Measurements from ENCODE around the gene UNC80. TPM values are rescaled to one million over a fixed set of nuclear protein-coding genes. Genes with fewer than 3 reads are reported as not detected.

UNC80 gene
- total and polyA plus RNA-seq, 2 donors (not counting 3 experiments of a cell fraction or from before 2014, with no cell fraction given) = not detected

GRCh38 chr2:209762563-209762962, 9.1 kb upstream of the UNC80 start:
- dilution Hi-C loops (cut with MboI; ENCODE audit: extremely low pct_ligation_motif_present, low sequenced_read_pairs) = no loop called here
- no TSS peak for BruUV-seq (replicated peaks)
- Histone ChIP-seq H3K4me1 (ENCODE audit: control insufficient read depth, extremely low read depth, insufficient read depth, low read length) (no peaks in the 10 kb centered on the region), H3K36me3 (ENCODE audit: control insufficient read depth in 2 of 2, extremely low read depth in 1 of 2, insufficient read depth in 2 of 2, low read length in 2 of 2) (no peaks in the 10 kb centered on the region), H4K20me1 (replicated peaks; ENCODE audit: control insufficient read depth, extremely low read depth, insufficient read depth, low read length) (no peaks in the 10 kb centered on the region), H2AFZ (ENCODE audit: low read depth, low read length) (no peak overlapping the region), H3K79me2 (ENCODE audit: control insufficient read depth, insufficient read depth, low read length) (no peaks in the 10 kb centered on the region), H3K4me3 (replicated peaks in 1 of 3; ENCODE audit: insufficient read depth in 1 of 3, low read depth in 1 of 3, low read length in 3 of 3) (no peak overlapping the region), H3K9me1 (replicated peaks; ENCODE audit: control insufficient read depth, extremely low read depth, insufficient read depth, low read length) (no peaks in the 10 kb centered on the region), H3K9ac (replicated peaks; ENCODE audit: extremely low read depth, insufficient read depth, low read length) (no peak overlapping the region), H3K27me3 (ENCODE audit: control insufficient read depth in 2 of 2, insufficient read depth in 2 of 2, low read length in 2 of 2) (no peaks in the 10 kb centered on the region), H3K4me2 (ENCODE audit: insufficient read depth, low read length) (no peak overlapping the region), H3K9me3 (replicated peaks; ENCODE audit: control insufficient read depth, insufficient read depth, low read length) (no peaks in the 10 kb centered on the region), H3K27ac (ENCODE audit: insufficient read depth, low read depth, low read length) (no peak overlapping the region)
- intact Hi-C loops (cut with micrococcal nuclease) = no loop called here
- TF ChIP-seq POLR2AphosphoS5 (IDR thresholded peaks at IDR 0.05; ENCODE audit: insufficient read depth, low read depth, low read length) (no peak), MYC (IDR thresholded peaks at IDR 0.05; ENCODE audit: low read depth, low read length) (no peak), GATA2 (IDR thresholded peaks at IDR 0.05; ENCODE audit: insufficient read depth, insufficient read length, low read depth, low read length) (no peak), EZH2 (IDR thresholded peaks at IDR 0.05; ENCODE audit: borderline replicate concordance, low read depth, low read length, severe bottlenecking) (no peak), POLR2A (IDR thresholded peaks at IDR 0.05; ENCODE audit: low read depth, low read length) (no peak), JUN (IDR thresholded peaks at IDR 0.05; ENCODE audit: borderline replicate concordance, insufficient read depth, insufficient read length, low read depth) (no peak), FOS (IDR thresholded peaks at IDR 0.05; ENCODE audit: borderline replicate concordance, insufficient read depth, low read length) (no peak), MAX (IDR thresholded peaks at IDR 0.05; ENCODE audit: insufficient read depth, insufficient read length) (no peak)
- TF ChIP-seq, protein P1, sequence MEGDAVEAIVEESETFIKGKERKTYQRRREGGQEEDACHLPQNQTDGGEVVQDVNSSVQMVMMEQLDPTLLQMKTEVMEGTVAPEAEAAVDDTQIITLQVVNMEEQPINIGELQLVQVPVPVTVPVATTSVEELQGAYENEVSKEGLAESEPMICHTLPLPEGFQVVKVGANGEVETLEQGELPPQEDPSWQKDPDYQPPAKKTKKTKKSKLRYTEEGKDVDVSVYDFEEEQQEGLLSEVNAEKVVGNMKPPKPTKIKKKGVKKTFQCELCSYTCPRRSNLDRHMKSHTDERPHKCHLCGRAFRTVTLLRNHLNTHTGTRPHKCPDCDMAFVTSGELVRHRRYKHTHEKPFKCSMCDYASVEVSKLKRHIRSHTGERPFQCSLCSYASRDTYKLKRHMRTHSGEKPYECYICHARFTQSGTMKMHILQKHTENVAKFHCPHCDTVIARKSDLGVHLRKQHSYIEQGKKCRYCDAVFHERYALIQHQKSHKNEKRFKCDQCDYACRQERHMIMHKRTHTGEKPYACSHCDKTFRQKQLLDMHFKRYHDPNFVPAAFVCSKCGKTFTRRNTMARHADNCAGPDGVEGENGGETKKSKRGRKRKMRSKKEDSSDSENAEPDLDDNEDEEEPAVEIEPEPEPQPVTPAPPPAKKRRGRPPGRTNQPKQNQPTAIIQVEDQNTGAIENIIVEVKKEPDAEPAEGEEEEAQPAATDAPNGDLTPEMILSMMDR (IDR thresholded peaks at IDR 0.05; ENCODE audit: extremely low read depth in 1 of 2, insufficient read depth in 1 of 2, low read depth in 1 of 2, low read length in 2 of 2) = no peak
- DNase-seq (ENCODE audit: low read depth, low spot score) (no peak), FAIRE-seq (no peak)
- ChIA-PET POLR2A (no interaction called here), CTCF (no interaction called here)

Measured in endothelial cell of umbilical vein (primary cell).